KMS-11 (cell line): Measurements from ENCODE around the gene SP3.

Experiments used
- H2AFZ ChIP-seq: fragments of 200-600 bp; sonication (generic); 2 replicates; pipeline ENCODE4 v1.6.1; 2016; ENCODE audit warnings: antibody characterized with exemption, mixed run types, low read depth
- H3K27ac ChIP-seq: fragments of 200-600 bp; sonication (generic); 2 replicates; pipeline ENCODE4 v1.6.1; 2016; ENCODE audit warnings: mild to moderate bottlenecking, mixed run types
- H3K27me3 ChIP-seq: fragments of 200-600 bp; sonication (generic); 2 replicates; pipeline ENCODE4 v1.6.1; 2017; ENCODE audit warnings: mild to moderate bottlenecking, low read depth, mixed run types, moderate library complexity; ENCODE audit not compliant: insufficient read depth
- H3K36me3 ChIP-seq: fragments of 200-600 bp; sonication (generic); 2 replicates; pipeline ENCODE4 v1.6.1; 2017; ENCODE audit warnings: mild to moderate bottlenecking, mixed run types; ENCODE audit not compliant: insufficient read depth
- H3K4me1 ChIP-seq: fragments of 200-600 bp; sonication (generic); 2 replicates; pipeline ENCODE4 v1.6.1; 2016; ENCODE audit warnings: mild to moderate bottlenecking, low read depth, mixed run types; ENCODE audit not compliant: poor library complexity, severe bottlenecking
- H3K4me2 ChIP-seq: fragments of 200-600 bp; sonication (generic); 2 replicates; pipeline ENCODE4 v1.7.0; 2016; ENCODE audit warnings: mild to moderate bottlenecking, mixed run types
- H3K4me3 ChIP-seq: fragments of 200-600 bp; sonication (generic); IDR thresholded peaks from 2 replicates; pipeline ENCODE4 v1.6.1; 2017; ENCODE audit warnings: low read depth, low read length, mixed read lengths; ENCODE audit not compliant: insufficient read depth
- H3K79me2 ChIP-seq: fragments of 200-600 bp; sonication (generic); 2 replicates; pipeline ENCODE4 v1.6.1; 2016; ENCODE audit warnings: low read depth, mixed run types; ENCODE audit not compliant: insufficient read depth
- H3K9ac ChIP-seq: fragments of 200-600 bp; sonication (generic); 2 replicates; pipeline ENCODE4 v1.6.1; 2016; ENCODE audit warnings: mild to moderate bottlenecking, mixed run types
- H4K20me1 ChIP-seq: fragments of 200-600 bp; sonication (generic); 2 replicates; pipeline ENCODE4 v1.6.1; 2016; ENCODE audit warnings: mild to moderate bottlenecking, mixed run types; ENCODE audit not compliant: insufficient read depth
- TF ChIP-seq, protein P1 (sequence below): fragments of 200-600 bp; sonication (generic); conservative IDR thresholded peaks from 2 replicates; pipeline ENCODE4 v1.6.1; 2017; ENCODE audit warnings: low read depth, mild to moderate bottlenecking, antibody characterized with exemption, low read length, moderate library complexity, mixed read lengths

Gene SP3

DNA sequence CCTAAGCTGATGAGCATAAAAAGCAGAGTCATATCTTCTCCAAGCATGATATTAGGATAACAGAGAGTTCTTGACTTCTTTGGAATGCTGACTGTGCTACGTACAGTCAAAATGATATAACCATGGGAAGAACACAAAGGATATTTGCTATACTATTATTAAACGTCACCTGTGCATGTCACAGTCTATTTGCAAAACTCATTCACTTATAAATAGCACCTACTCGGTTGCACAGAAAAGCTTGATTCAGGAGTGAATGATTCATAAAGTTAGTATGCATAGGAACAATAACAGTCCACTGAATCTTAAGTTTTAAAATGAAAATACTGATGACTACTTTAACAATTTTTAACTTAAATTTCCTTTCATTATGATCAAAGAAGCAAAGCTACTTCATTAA, 83.3 kb downstream of the SP3 start:
- no peaks in the 10 kb centered on the region for H4K20me1 ChIP-seq
- no peak overlapping the region for H3K4me2 ChIP-seq
- no peak overlapping the region for H3K27ac ChIP-seq
- no peaks in the 10 kb centered on the region for H3K36me3 ChIP-seq
- TF ChIP-seq, protein P1, sequence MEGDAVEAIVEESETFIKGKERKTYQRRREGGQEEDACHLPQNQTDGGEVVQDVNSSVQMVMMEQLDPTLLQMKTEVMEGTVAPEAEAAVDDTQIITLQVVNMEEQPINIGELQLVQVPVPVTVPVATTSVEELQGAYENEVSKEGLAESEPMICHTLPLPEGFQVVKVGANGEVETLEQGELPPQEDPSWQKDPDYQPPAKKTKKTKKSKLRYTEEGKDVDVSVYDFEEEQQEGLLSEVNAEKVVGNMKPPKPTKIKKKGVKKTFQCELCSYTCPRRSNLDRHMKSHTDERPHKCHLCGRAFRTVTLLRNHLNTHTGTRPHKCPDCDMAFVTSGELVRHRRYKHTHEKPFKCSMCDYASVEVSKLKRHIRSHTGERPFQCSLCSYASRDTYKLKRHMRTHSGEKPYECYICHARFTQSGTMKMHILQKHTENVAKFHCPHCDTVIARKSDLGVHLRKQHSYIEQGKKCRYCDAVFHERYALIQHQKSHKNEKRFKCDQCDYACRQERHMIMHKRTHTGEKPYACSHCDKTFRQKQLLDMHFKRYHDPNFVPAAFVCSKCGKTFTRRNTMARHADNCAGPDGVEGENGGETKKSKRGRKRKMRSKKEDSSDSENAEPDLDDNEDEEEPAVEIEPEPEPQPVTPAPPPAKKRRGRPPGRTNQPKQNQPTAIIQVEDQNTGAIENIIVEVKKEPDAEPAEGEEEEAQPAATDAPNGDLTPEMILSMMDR: no peak
- H3K4me1 ChIP-seq: no peaks in the 10 kb centered on the region
- H3K27me3 ChIP-seq: no peaks in the 10 kb centered on the region
- H3K79me2 ChIP-seq: no peaks in the 10 kb centered on the region
- no peak overlapping the region for H2AFZ ChIP-seq
- no peak overlapping the region for H3K4me3 ChIP-seq
- H3K9ac ChIP-seq: no peak overlapping the region

DNA sequence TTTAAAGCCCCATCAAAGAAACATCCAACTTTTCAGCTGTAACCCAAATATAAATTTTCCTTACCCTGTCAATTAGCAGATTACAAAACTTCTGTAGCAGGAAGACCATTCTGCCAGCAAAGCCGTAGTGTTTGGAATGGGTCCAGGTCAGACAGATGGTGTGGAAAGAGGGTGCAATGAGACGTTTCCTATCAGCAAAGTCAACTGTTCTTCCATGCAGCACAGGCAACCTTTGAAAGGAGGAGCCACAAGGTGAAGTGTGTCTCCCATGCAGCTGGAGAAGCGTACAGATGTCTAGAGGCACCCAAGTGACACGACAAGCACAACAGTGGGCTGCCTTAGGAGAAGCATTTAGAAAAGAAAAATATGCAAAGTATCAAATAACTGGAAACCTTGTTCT, 83.7 kb downstream of the SP3 start:
- H3K79me2 ChIP-seq: no peaks in the 10 kb centered on the region

DNA sequence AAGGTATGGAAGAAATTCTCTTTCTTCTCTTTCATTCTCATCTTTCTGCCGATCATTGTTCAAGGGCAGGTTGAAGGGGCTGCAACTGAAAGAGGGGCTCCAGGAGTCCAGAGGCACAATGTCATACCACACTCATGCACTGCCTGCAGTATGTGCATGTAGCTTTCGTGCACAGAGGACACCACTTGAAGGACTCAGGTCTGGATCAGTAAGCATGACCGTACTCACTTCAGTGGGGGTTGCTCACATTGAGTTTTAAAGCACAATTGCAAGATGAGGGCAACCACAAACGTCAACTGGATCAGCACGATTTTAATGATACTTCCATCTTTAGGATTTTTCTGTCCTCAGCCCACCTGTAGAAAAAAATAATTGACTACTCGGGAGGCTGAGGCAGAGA, 84.6 kb downstream of the SP3 start:
- Histone ChIP-seq H3K4me3 (no peak overlapping the region), H3K4me1 (no peaks in the 10 kb centered on the region), H3K9ac (no peak overlapping the region), H2AFZ (no peak overlapping the region), H3K4me2 (no peak overlapping the region), H4K20me1 (no peaks in the 10 kb centered on the region), H3K36me3 (no peaks in the 10 kb centered on the region), H3K27me3 (no peaks in the 10 kb centered on the region), H3K27ac (no peak overlapping the region), H3K79me2 (no peaks in the 10 kb centered on the region)
- TF ChIP-seq, protein P1: no peak

More for the DNA sequence above, 83.7 kb downstream of the SP3 start:
- Histone ChIP-seq H3K4me1 (no peaks in the 10 kb centered on the region), H3K9ac (no peak overlapping the region), H3K27ac (no peak overlapping the region), H3K4me3 (no peak overlapping the region), H3K27me3 (no peaks in the 10 kb centered on the region), H2AFZ (no peak overlapping the region), H3K4me2 (no peak overlapping the region), H3K36me3 (no peaks in the 10 kb centered on the region), H4K20me1 (no peaks in the 10 kb centered on the region)
- TF ChIP-seq, protein P1: no peak

DNA sequence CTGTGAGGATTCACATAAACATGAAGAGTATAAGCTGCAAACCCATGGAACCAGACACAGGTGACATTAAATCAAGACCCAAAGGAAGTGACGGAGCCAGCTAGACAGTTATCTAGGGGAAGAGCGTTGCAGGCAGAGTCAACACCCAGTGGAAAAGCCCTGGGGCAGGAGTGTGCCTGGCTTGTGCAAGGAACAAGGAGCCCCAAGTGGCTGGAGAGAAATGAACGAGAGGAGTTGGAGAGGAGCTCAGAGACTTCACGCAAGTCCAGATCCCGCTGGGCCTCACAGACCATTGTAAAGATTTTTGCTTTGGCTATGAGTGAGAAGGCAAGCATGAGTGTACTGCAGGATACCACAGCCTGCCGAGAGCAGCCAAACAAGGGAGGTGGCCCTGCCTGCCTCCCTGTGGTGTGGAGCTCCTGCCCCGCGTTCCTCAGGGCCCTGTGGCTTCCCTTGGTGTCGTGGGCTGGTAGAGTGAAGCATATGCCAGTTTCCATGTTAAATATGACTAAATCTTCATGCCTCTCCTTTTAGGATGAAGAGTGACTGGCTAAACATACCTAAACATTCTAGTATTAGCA, 88.2 kb downstream of the SP3 start:
- H3K4me3 ChIP-seq: no peak overlapping the region
- H3K4me2 ChIP-seq: no peak overlapping the region
- no peak overlapping the region for H3K27ac ChIP-seq
- no peaks in the 10 kb centered on the region for H3K36me3 ChIP-seq
- no peak overlapping the region for H3K9ac ChIP-seq
- no peak overlapping the region for H2AFZ ChIP-seq
- H4K20me1 ChIP-seq: no peaks in the 10 kb centered on the region
- H3K4me1 ChIP-seq: no peaks in the 10 kb centered on the region
- TF ChIP-seq, protein P1: no peak
- H3K27me3 ChIP-seq: no peaks in the 10 kb centered on the region
- H3K79me2 ChIP-seq: no peaks in the 10 kb centered on the region
